HepG2 (cell line): ENCODE data around the gene CBX2. TPM values are rescaled to one million over a fixed set of nuclear protein-coding genes. Genes with fewer than 3 reads are reported as not detected.

Source experiments
- ATAC-seq: fragments of 200-7000 bp; cut with Tn5 transposase; 3 replicates; pipeline ENCODE4 v1.9.1; 2020; ENCODE audit warnings: mild to moderate bottlenecking, moderate library complexity
- BruUV-seq: library from RNA; stranded (reverse); fragments of 400-500 nt; replicated peaks from 2 replicates; lab custom pipeline; 2021; lab: Mats Ljungman, UMichigan
- CTCF ChIA-PET: fragments of 300-600 bp; formaldehyde crosslinking; extraction: SDS; loops from one replicate; lab custom pipeline; 2021; ENCODE audit warnings: low total read pairs, inconsistent platforms, low intra/inter-chr PET ratio; lab: Yijun Ruan, JAX
- POLR2A ChIA-PET: fragments of 350-600 bp; sonication (Branson Sonifier 250); formaldehyde crosslinking; loops from one replicate; lab custom pipeline; 2020; ENCODE audit warnings: antibody characterized with exemption, inconsistent platforms; lab: Yijun Ruan, JAX
- DNase-seq: peaks from one replicate; pipeline ENCODE4 v3.0.0-alpha.2; 2015; ENCODE audit warnings: low spot score
- FAIRE-seq: peaks from 3 replicates; lab custom pipeline; 2011; peaks lifted over from hg19 to GRCh38; lab: Jason Lieb, UNC
- H2AFZ ChIP-seq: one replicate; pipeline ENCODE4 v1.6.1; 2011; ENCODE audit warnings: low read length, inconsistent platforms
- H3K27ac ChIP-seq: fragments of 300-600 bp; 3 replicates; pipeline ENCODE4 v1.8.0; 2011; ENCODE audit warnings: mixed run types, mild to moderate bottlenecking, mixed read lengths, low read length, inconsistent platforms; ENCODE audit not compliant: insufficient read depth; ENCODE audit errors: extremely low read length
- H3K27me3 ChIP-seq, 2 experiments: fragments of 200-600 bp in 1 of 2; 2 replicates in 1 of 2; 3 replicates in 1 of 2; pipeline versions ENCODE4 v1.6.0 to v1.8.0; 2011; ENCODE audit warnings: low read length in 2 of 2, mild to moderate bottlenecking in 2 of 2, moderate library complexity in 2 of 2, inconsistent platforms in 1 of 2; ENCODE audit not compliant: insufficient read depth in 2 of 2, control insufficient read depth in 1 of 2
- H3K36me3 ChIP-seq, 2 experiments: fragments of 200-600 bp in 1 of 2; replicated peaks in 1 of 2; 2 replicates in 1 of 2; 3 replicates in 1 of 2; pipeline versions ENCODE4 v1.5.1 to v1.8.0; 2011; ENCODE audit warnings: low read length in 2 of 2, inconsistent platforms in 1 of 2; ENCODE audit not compliant: insufficient read depth in 2 of 2, control insufficient read depth in 1 of 2
- H3K4me1 ChIP-seq: 2 replicates; pipeline ENCODE4 v1.5.1; 2012; ENCODE audit warnings: low read length, inconsistent platforms; ENCODE audit not compliant: insufficient read depth
- H3K4me2 ChIP-seq: 2 replicates; pipeline ENCODE4 v1.6.0; 2011; ENCODE audit warnings: low read depth, low read length, inconsistent platforms
- H3K4me3 ChIP-seq, 3 experiments: fragments of 200-600 bp in 1 of 3; sonication (generic), shearing (Covaris generic) in 1 of 3; replicated peaks in 1 of 3; 2 replicates each; pipeline ENCODE4 v1.5.1; 2011 to 2016; ENCODE audit warnings: low read length in 3 of 3, inconsistent platforms in 2 of 3, low read depth in 2 of 3, mild to moderate bottlenecking in 2 of 3, control low read depth in 1 of 3, mixed read lengths in 1 of 3; ENCODE audit not compliant: insufficient read depth in 1 of 3
- H3K79me2 ChIP-seq: one replicate; pipeline ENCODE4 v1.6.1; 2011; ENCODE audit warnings: low read length, inconsistent platforms; ENCODE audit not compliant: insufficient read depth
- H3K9ac ChIP-seq: 2 replicates; pipeline ENCODE4 v1.6.0; 2011; ENCODE audit warnings: mild to moderate bottlenecking, low read depth, low read length, inconsistent platforms; ENCODE audit not compliant: insufficient read depth
- H3K9me3 ChIP-seq: 2 replicates; pipeline ENCODE4 v1.5.1; 2012; ENCODE audit warnings: mild to moderate bottlenecking, low read length
- H4K20me1 ChIP-seq: 2 replicates; pipeline ENCODE4 v1.6.0; 2011; ENCODE audit warnings: inconsistent platforms, mild to moderate bottlenecking, low read length, moderate library complexity; ENCODE audit not compliant: insufficient read depth
- ATF5 ChIP-seq: sonication (generic); formaldehyde crosslinking; IDR thresholded peaks from 2 replicates; pipeline ENCODE4 v1.4.0; 2020; ENCODE audit warnings: mild to moderate bottlenecking, low read depth, missing genetic modification reagents
- CENPT ChIP-seq: sonication (generic); formaldehyde crosslinking; IDR thresholded peaks from 2 replicates; pipeline ENCODE4 v1.8.0; 2022; ENCODE audit warnings: low read depth, mild to moderate bottlenecking, moderate library complexity, missing genetic modification reagents
- CHD2 ChIP-seq: IDR thresholded peaks from 2 replicates; pipeline ENCODE4 v1.6.1; 2011; ENCODE audit warnings: low read depth, low read length, improper control_type of control experiment
- DBP ChIP-seq: sonication (generic); formaldehyde crosslinking; IDR thresholded peaks from 2 replicates; pipeline ENCODE4 v1.4.0; 2020; ENCODE audit warnings: missing genetic modification reagents; ENCODE audit errors: not compliant biosample characterization
- FOSL1 ChIP-seq: sonication (generic); formaldehyde crosslinking; IDR thresholded peaks from 2 replicates; pipeline ENCODE4 v1.9.0; 2021; ENCODE audit warnings: missing genetic modification reagents, borderline replicate concordance
- KDM2A ChIP-seq: sonication (generic); formaldehyde crosslinking; IDR thresholded peaks from 2 replicates; pipeline ENCODE4 v1.4.0; 2020; ENCODE audit warnings: low read depth, missing genetic modification reagents, borderline replicate concordance
- KDM3A ChIP-seq: IDR thresholded peaks from 2 replicates; pipeline ENCODE4 v1.6.1; 2018; ENCODE audit warnings: low read depth, missing compliant biosample characterization
- KLF13 ChIP-seq: sonication (generic); formaldehyde crosslinking; IDR thresholded peaks from 2 replicates; pipeline ENCODE4 v1.4.0; 2020; ENCODE audit warnings: mild to moderate bottlenecking, missing genetic modification reagents
- NFYB ChIP-seq: sonication (generic); formaldehyde crosslinking; IDR thresholded peaks from 2 replicates; pipeline ENCODE4 v1.4.0; 2020; ENCODE audit warnings: missing genetic modification reagents
- POLR2A ChIP-seq, 2 experiments: IDR thresholded peaks; 2 replicates each; pipeline ENCODE4 v1.6.1; 2011; ENCODE audit warnings: low read depth in 2 of 2, low read length in 2 of 2, mild to moderate bottlenecking in 1 of 2, moderate library complexity in 1 of 2; ENCODE audit not compliant: insufficient read depth in 1 of 2
- PTBP1 ChIP-seq: fragments of 200-400 bp; formaldehyde crosslinking; IDR thresholded peaks from 2 replicates; pipeline ENCODE4 v1.6.1; 2018; ENCODE audit warnings: low read length, low read depth; ENCODE audit not compliant: poor library complexity, severe bottlenecking
- SOX5 ChIP-seq: IDR thresholded peaks from 2 replicates; pipeline ENCODE4 v1.6.1; 2016; ENCODE audit warnings: borderline replicate concordance
- SP4 ChIP-seq: sonication (generic); formaldehyde crosslinking; IDR thresholded peaks from 2 replicates; pipeline ENCODE4 v1.8.1; 2023; ENCODE audit warnings: mild to moderate bottlenecking, missing genetic modification reagents
- ZNF30 ChIP-seq: sonication (generic); formaldehyde crosslinking; IDR thresholded peaks from 2 replicates; pipeline ENCODE4 v1.5.0; 2020; ENCODE audit warnings: mild to moderate bottlenecking, missing genetic modification reagents
- ZNF431 ChIP-seq: sonication (generic); formaldehyde crosslinking; IDR thresholded peaks from 2 replicates; pipeline ENCODE4 v1.9.0; 2022; ENCODE audit warnings: missing genetic modification reagents, low read depth, mild to moderate bottlenecking, borderline replicate concordance
- ZSCAN31 ChIP-seq: sonication (generic); formaldehyde crosslinking; IDR thresholded peaks from 2 replicates; pipeline ENCODE4 v1.5.0; 2020; ENCODE audit warnings: low read depth, mild to moderate bottlenecking, missing genetic modification reagents
- WGBS: methylation state at CpG from one replicate; pipeline ENCODE4 v1.1.6; 2017; ENCODE audit warnings: low lambda C conversion rate; 5-methylcytosine and 5-hydroxymethylcytosine counted together
- in situ Hi-C: cut with HindIII; loops from 2 replicates; pipeline ENCODE4 v1.10.0; 2017; ENCODE audit warnings: low pct_unique_long_range_greater_than_20kb; ENCODE audit not compliant: extremely low pct_ligation_motif_present
- intact Hi-C: fragments of 100-400 bp; cut with micrococcal nuclease; formaldehyde crosslinking; loops from one replicate; pipeline ENCODE4 v1.10.0; 2022; ENCODE audit not compliant: unreplicated experiment
- polyA plus RNA-seq, 8 experiments: library from polyadenylated mRNA; depleted of rRNA in 3 of 8; stranded (reverse) in 7 of 8; unstranded in 1 of 8; fragments of >200 nt; fragmentation: Illumina TruSeq in 4 of 8; extraction: Trizol in 4 of 8; gene quantifications; 2 replicates each; pipeline versions ENCODE4 v1.2.1 to v1.2.3, GENCODE V29; 2011 to 2016; ENCODE audit warnings: low read depth in 4 of 8, missing spikeins in 1 of 8, mixed read lengths in 1 of 8; ENCODE audit not compliant: insufficient read depth in 1 of 8
- total RNA-seq, 5 experiments: library from RNA; depleted of rRNA; stranded (reverse); fragments of >200 nt; fragmentation: Illumina TruSeq; extraction: Trizol; gene quantifications; 2 replicates each; pipeline ENCODE4 v1.2.3, GENCODE V29; 2016; ENCODE audit warnings: low read depth in 1 of 5
- TF ChIP-seq, protein P1 (sequence below): sonication (generic); formaldehyde crosslinking; IDR thresholded peaks from 2 replicates; pipeline ENCODE4 v1.5.0; 2020; ENCODE audit warnings: missing genetic modification reagents
- TF ChIP-seq, protein P2 (sequence below), 2 experiments: fragments of 450-650 bp in 1 of 2; sonication (generic) in 1 of 2; formaldehyde crosslinking; IDR thresholded peaks; 2 replicates each; pipeline versions ENCODE4 v1.5.0 to v1.8.0; 2020 to 2022; ENCODE audit warnings: mild to moderate bottlenecking in 1 of 2, missing genetic modification reagents in 1 of 2

The CBX2 gene
- total and polyA plus RNA-seq, 2 of the 13 experiments (the other 11 are each of a cell fraction or from before 2014, with no cell fraction given) = 14.5 to 31.1 TPM

DNA sequence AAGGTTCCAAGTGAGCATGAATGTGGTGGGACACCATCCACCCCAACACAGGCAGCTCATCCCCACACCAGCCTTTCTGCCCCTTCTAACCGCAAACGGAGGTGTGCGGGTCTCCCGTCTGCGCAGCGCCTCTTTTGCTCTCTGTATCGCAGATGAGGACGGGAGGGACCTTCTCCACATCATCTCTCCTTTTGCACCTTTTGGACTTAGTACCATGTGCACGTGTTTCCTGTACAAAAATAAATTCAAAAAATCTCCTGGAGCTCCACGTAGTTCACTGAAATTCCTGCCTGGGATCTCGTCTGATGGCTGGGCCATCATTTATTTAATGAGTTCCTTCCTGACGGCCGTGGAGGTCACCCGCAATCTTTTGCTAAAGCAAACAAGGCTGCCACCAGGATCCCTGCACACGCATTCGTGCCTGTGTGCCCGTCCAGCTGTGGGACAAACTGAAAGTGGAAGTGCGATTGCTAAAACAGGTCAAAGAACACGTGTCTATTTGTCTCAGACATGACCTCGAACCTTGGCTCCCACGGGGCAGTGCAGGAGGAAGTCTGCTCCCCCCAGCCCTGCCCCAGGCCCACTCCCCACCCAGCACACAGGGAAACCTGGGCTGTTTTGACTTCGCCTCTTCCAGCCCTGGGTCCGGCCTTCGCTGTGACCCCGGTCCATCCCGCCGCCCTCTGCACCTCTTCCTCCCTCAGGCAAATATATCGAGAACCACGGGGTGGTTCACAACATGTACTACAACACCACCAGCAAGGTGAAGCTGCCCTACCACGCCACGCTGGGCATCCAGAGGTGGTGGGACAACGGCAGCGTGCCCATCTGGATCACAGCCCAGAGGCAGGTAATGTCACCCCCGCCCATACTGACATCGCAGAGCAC lies 44.9 kb upstream of the CBX2 start:
- H2AFZ ChIP-seq = no peak overlapping the region
- TF ChIP-seq DBP (CRISPR knock-in tag) (no peak), CENPT (no peak), SOX5 (peak; percentile 58; the same call in 1 of the 2 replicates), FOSL1 (no peak), ZNF30 (no peak), NFYB (CRISPR knock-in tag) (no peak), SP4 (no peak; the same call in 1 of the 2 replicates), ZNF431 (CRISPR knock-in tag) (no peak), KDM3A (CRISPR knock-in tag) (0 out of 2 replicates have a peak, but pooled peaks have one; percentile 66), KLF13 (CRISPR knock-in tag) (no peak), KDM2A (CRISPR knock-in tag) (peak; percentile 38; the same call in 1 of the 2 replicates), POLR2A (IDR thresholded peaks at IDR 0.05; ENCODE audit: insufficient read depth in 1 of 2, low read depth in 2 of 2, low read length in 2 of 2) (peak in 1 of 2 experiments; percentile 33; a peak in 1 of 4 replicates), PTBP1 (no peak), ATF5 (CRISPR knock-in tag) (no peak), ZSCAN31 (peak; percentile 71; the same call in 1 of the 2 replicates), CHD2 (no peak)
- TF ChIP-seq, protein P1, sequence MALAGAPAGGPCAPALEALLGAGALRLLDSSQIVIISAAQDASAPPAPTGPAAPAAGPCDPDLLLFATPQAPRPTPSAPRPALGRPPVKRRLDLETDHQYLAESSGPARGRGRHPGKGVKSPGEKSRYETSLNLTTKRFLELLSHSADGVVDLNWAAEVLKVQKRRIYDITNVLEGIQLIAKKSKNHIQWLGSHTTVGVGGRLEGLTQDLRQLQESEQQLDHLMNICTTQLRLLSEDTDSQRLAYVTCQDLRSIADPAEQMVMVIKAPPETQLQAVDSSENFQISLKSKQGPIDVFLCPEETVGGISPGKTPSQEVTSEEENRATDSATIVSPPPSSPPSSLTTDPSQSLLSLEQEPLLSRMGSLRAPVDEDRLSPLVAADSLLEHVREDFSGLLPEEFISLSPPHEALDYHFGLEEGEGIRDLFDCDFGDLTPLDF (CRISPR knock-in tag) = no peak
- TF ChIP-seq, protein P2, sequence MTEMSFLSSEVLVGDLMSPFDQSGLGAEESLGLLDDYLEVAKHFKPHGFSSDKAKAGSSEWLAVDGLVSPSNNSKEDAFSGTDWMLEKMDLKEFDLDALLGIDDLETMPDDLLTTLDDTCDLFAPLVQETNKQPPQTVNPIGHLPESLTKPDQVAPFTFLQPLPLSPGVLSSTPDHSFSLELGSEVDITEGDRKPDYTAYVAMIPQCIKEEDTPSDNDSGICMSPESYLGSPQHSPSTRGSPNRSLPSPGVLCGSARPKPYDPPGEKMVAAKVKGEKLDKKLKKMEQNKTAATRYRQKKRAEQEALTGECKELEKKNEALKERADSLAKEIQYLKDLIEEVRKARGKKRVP (CRISPR knock-in tag; IDR thresholded peaks at IDR 0.05) = no peak

More for the DNA sequence above, 44.9 kb upstream of the CBX2 start:
- no peaks in the 10 kb centered on the region for H3K9me3 ChIP-seq
- peak overlapping the region; percentile 67 for H3K4me2 ChIP-seq
- H3K27me3 ChIP-seq = peaks cover 0 to under 1% of the 10 kb centered on the region in 2 experiments; a peak in 1 of 5 replicates
- in situ Hi-C loops (no loop called here), intact Hi-C loops (no loop called here)
- H3K4me3 ChIP-seq = peak overlapping the region; percentile 13 to 56 (median 14); a peak in 4 of 6 replicates
- peak; percentile 18 for ATAC-seq
- WGBS = 55% methylated on average over 34 of the region's 35 CpGs
- H3K4me1 ChIP-seq = peaks cover 60% of the 10 kb centered on the region
- no peaks in the 10 kb centered on the region for H4K20me1 ChIP-seq
- ChIA-PET CTCF (no interaction called here), POLR2A (interaction anchor here (0.9 to 2.0 kb wide), 5 partner anchors 8 to 198 kb away, joined by 3 to 8 read pairs (median 4); no protein-coding TSS in a partner anchor)
- no TSS peak for BruUV-seq
- FAIRE-seq = peak; percentile 78
- peak; percentile 54 for DNase-seq
- H3K36me3 ChIP-seq = no peaks in the 10 kb centered on the region
- H3K79me2 ChIP-seq = no peaks in the 10 kb centered on the region
- H3K27ac ChIP-seq = peak overlapping the region; percentile 63
- H3K9ac ChIP-seq = peak overlapping the region; percentile 36
